ENCODE data around the gene FANCI. TPM values are rescaled to one million over a fixed set of nuclear protein-coding genes. Genes with fewer than 3 reads are reported as not detected.

FANCI gene
- 10 to 100 TPM in 3 of 8 experiments, 1 to 10 TPM in 5; 2.3 to 62.2 (median 5.7) TPM for total RNA-seq

- Histone ChIP-seq H3K4me1 (replicated peaks in 1 of 2) (peaks cover 4 to 12% of the 10 kb centered on the region in 2 donors), H3K4me3 (peak within 1 kb of the TSS; percentile 58 to 70 (median 66)), H3K27ac (no peak within 1 kb of the TSS)
- WGBS, 10 experiments, result 0 to 20% (median 0%) methylated on average over 1 to 49 of the region's 69 CpGs; no CpG with 5 or more reads in 3 of the 10 experiments
- in situ Hi-C loops (cut with MboI; ENCODE audit: low pct_unique_long_range_greater_than_20kb in 2 of 9, low sequenced_read_pairs in 9 of 9, unreplicated experiment in 9 of 9), result no loop called here
- peak; percentile 95 to 99 (median 99) for ATAC-seq (replicated peaks in 6 of 8)
Measured at GRCh38 chr15:89243691-89244573, at the start of gene FANCI. Gene FANCI (plus strand): TSS chr15:89243979. CDS start chr15:89247648, 3,669 bp downstream.

- in situ Hi-C loops (cut with MboI; ENCODE audit: low pct_unique_long_range_greater_than_20kb in 2 of 9, low sequenced_read_pairs in 9 of 9, unreplicated experiment in 9 of 9), result loop anchor here in 3 of 9 experiments (25.0 kb wide), 1 partner anchor 282 kb away; the partner anchor contains the start of gene MFGE8 (in 3 of the 3)
Measured at GRCh38 chr15:89194608-89195007, 49.2 kb upstream of the FANCI start.

GRCh38 chr15:89195836-89196235 lies 47.9 kb upstream of the FANCI start:
- Histone ChIP-seq H3K4me1 (replicated peaks in 1 of 2) (peaks cover 37 to 46% of the 10 kb centered on the region in 2 donors), H3K27ac (no peak overlapping the region), H3K4me3 (no peak overlapping the region)
- peak in 2 of 8 experiments; percentile 21 to 36 for ATAC-seq (replicated peaks in 6 of 8)
- in situ Hi-C loops (cut with MboI; ENCODE audit: low pct_unique_long_range_greater_than_20kb in 2 of 9, low sequenced_read_pairs in 9 of 9, unreplicated experiment in 9 of 9), result loop anchor here in 3 of 9 experiments (25.0 kb wide), 1 partner anchor 284 kb away; the partner anchor contains the start of gene MFGE8 (in 3 of the 3)
- 21 to 92% (median 75%) methylated on average over 1 to 4 of the region's 8 CpGs; no CpG with 5 or more reads in 2 of the 10 experiments for WGBS, 10 experiments

More at GRCh38 chr15:89194608-89195007, 49.2 kb upstream of the FANCI start:
- H3K4me1 ChIP-seq (replicated peaks in 1 of 2), result peaks cover 31 to 38% of the 10 kb centered on the region in 2 donors
- H3K4me3 ChIP-seq, result no peak overlapping the region
- no peak for ATAC-seq (replicated peaks in 6 of 8)
- WGBS, 10 experiments, result 60 to 100% (median 98%) methylated on average over 1 to 4 of the region's 4 CpGs; no CpG with 5 or more reads in 2 of the 10 experiments
- H3K27ac ChIP-seq, result no peak overlapping the region

GRCh38 chr15:89196241-89196640 lies 47.5 kb upstream of the FANCI start:
- WGBS, 10 experiments, result 12 to 100% (median 79%) methylated on average over 1 to 4 of the region's 6 CpGs
- ATAC-seq (replicated peaks in 6 of 8), result no peak
- peaks cover 37 to 46% of the 10 kb centered on the region in 2 donors for H3K4me1 ChIP-seq (replicated peaks in 1 of 2)
- in situ Hi-C loops (cut with MboI; ENCODE audit: low pct_unique_long_range_greater_than_20kb in 2 of 9, low sequenced_read_pairs in 9 of 9, unreplicated experiment in 9 of 9), result loop anchor here in 3 of 9 experiments (25.0 kb wide), 1 partner anchor 284 kb away; the partner anchor contains the start of gene MFGE8 (in 3 of the 3)
- peak overlapping the region in 1 of 2 donors; percentile 81 for H3K27ac ChIP-seq
- no peak overlapping the region for H3K4me3 ChIP-seq

GRCh38 chr15:89196994-89197393 lies 46.8 kb upstream of the FANCI start:
- in situ Hi-C loops (cut with MboI; ENCODE audit: low pct_unique_long_range_greater_than_20kb in 2 of 9, low sequenced_read_pairs in 9 of 9, unreplicated experiment in 9 of 9), result loop anchor here in 3 of 9 experiments (25.0 kb wide), 1 partner anchor 285 kb away; the partner anchor contains the start of gene MFGE8 (in 3 of the 3)
- Histone ChIP-seq H3K4me1 (replicated peaks in 1 of 2) (peaks cover 37 to 46% of the 10 kb centered on the region in 2 donors), H3K4me3 (no peak overlapping the region), H3K27ac (peak overlapping the region; percentile 81 to 86)
- no peak for ATAC-seq (replicated peaks in 6 of 8)
- WGBS, 10 experiments, result 36 to 100% (median 79%) methylated on average over 2 to 7 of the region's 7 CpGs

- in situ Hi-C loops (cut with MboI; ENCODE audit: low pct_unique_long_range_greater_than_20kb in 2 of 9, low sequenced_read_pairs in 9 of 9, unreplicated experiment in 9 of 9), result loop anchor here in 3 of 9 experiments (25.0 kb wide), 1 partner anchor 285 kb away; the partner anchor contains the start of gene MFGE8 (in 3 of the 3)
- Histone ChIP-seq H3K4me3 (no peak overlapping the region), H3K27ac (peak overlapping the region; percentile 81 to 86)
Measured at GRCh38 chr15:89197503-89197971, 46.2 kb upstream of the FANCI start.

GRCh38 chr15:89198196-89198595 lies 45.6 kb upstream of the FANCI start:
- in situ Hi-C loops (cut with MboI; ENCODE audit: low pct_unique_long_range_greater_than_20kb in 2 of 9, low sequenced_read_pairs in 9 of 9, unreplicated experiment in 9 of 9), result loop anchor here in 3 of 9 experiments (25.0 kb wide), 1 partner anchor 286 kb away; the partner anchor contains the start of gene MFGE8 (in 3 of the 3)
- WGBS, 10 experiments, result 58 to 100% (median 100%) methylated on average over 1 to 2 of the region's 2 CpGs; no CpG with 5 or more reads in 3 of the 10 experiments
- Histone ChIP-seq H3K27ac (peak overlapping the region; percentile 87), H3K4me3 (no peak overlapping the region), H3K4me1 (replicated peaks in 1 of 2) (peaks cover 37 to 49% of the 10 kb centered on the region in 2 donors)
- no peak for ATAC-seq (replicated peaks in 6 of 8)

More at GRCh38 chr15:89197503-89197971, 46.2 kb upstream of the FANCI start:
- peak in 5 of 8 experiments; percentile 90 to 97 (median 94) for ATAC-seq (replicated peaks in 6 of 8)
- 0 to 80% (median 20%) methylated on average over 1 to 2 of the region's 4 CpGs; no CpG with 5 or more reads in 4 of the 10 experiments for WGBS, 10 experiments
- peaks cover 37 to 49% of the 10 kb centered on the region in 2 donors for H3K4me1 ChIP-seq (replicated peaks in 1 of 2)

- H3K4me1 ChIP-seq (replicated peaks in 1 of 2), result peaks cover 37 to 49% of the 10 kb centered on the region in 2 donors
- no peak overlapping the region for H3K4me3 ChIP-seq
- in situ Hi-C loops (cut with MboI; ENCODE audit: low pct_unique_long_range_greater_than_20kb in 2 of 9, low sequenced_read_pairs in 9 of 9, unreplicated experiment in 9 of 9), result loop anchor here in 3 of 9 experiments (25.0 kb wide), 1 partner anchor 287 kb away; the partner anchor contains the start of gene MFGE8 (in 3 of the 3)
- ATAC-seq (replicated peaks in 6 of 8), result peak in 5 of 8 experiments; percentile 11 to 49 (median 44)
- H3K27ac ChIP-seq, result peak overlapping the region; percentile 87
- 44 to 100% (median 60%) methylated on average over 1 to 3 of the region's 3 CpGs; no CpG with 5 or more reads in 1 of the 10 experiments for WGBS, 10 experiments
Measured at GRCh38 chr15:89198934-89199333, 44.8 kb upstream of the FANCI start.

- ATAC-seq (replicated peaks in 6 of 8), result no peak
- Histone ChIP-seq H3K27ac (peak overlapping the region; percentile 87), H3K4me1 (replicated peaks in 1 of 2) (peaks cover 37 to 49% of the 10 kb centered on the region in 2 donors), H3K4me3 (no peak overlapping the region)
- 27 to 100% (median 42%) methylated on average over 1 to 4 of the region's 6 CpGs; no CpG with 5 or more reads in 6 of the 10 experiments for WGBS, 10 experiments
- in situ Hi-C loops (cut with MboI; ENCODE audit: low pct_unique_long_range_greater_than_20kb in 2 of 9, low sequenced_read_pairs in 9 of 9, unreplicated experiment in 9 of 9), result loop anchor here in 3 of 9 experiments (25.0 kb wide), 1 partner anchor 287 kb away; the partner anchor contains the start of gene MFGE8 (in 3 of the 3)
Measured at GRCh38 chr15:89199746-89200145, 44.0 kb upstream of the FANCI start.

- no peak for ATAC-seq (replicated peaks in 6 of 8)
- 75 to 100% (median 93%) methylated on average over 1 to 7 of the region's 12 CpGs; no CpG with 5 or more reads in 3 of the 10 experiments for WGBS, 10 experiments
- Histone ChIP-seq H3K27ac (no peak overlapping the region), H3K4me3 (no peak overlapping the region), H3K4me1 (replicated peaks in 1 of 2) (peaks cover 37 to 49% of the 10 kb centered on the region in 2 donors)
- in situ Hi-C loops (cut with MboI; ENCODE audit: low pct_unique_long_range_greater_than_20kb in 2 of 9, low sequenced_read_pairs in 9 of 9, unreplicated experiment in 9 of 9), result no loop called here
Measured at GRCh38 chr15:89200182-89200581, 43.6 kb upstream of the FANCI start.

- Histone ChIP-seq H3K4me1 (replicated peaks in 1 of 2) (peaks cover 33 to 39% of the 10 kb centered on the region in 2 donors), H3K4me3 (no peak overlapping the region), H3K27ac (no peak overlapping the region)
- WGBS, 10 experiments, result 71 to 93% (median 87%) methylated on average over 3 to 8 of the region's 20 CpGs; no CpG with 5 or more reads in 3 of the 10 experiments
- no peak for ATAC-seq (replicated peaks in 6 of 8)
- in situ Hi-C loops (cut with MboI; ENCODE audit: low pct_unique_long_range_greater_than_20kb in 2 of 9, low sequenced_read_pairs in 9 of 9, unreplicated experiment in 9 of 9), result no loop called here
Measured at GRCh38 chr15:89201465-89202005, 42.2 kb upstream of the FANCI start.

GRCh38 chr15:89203705-89204273 lies 40.0 kb upstream of the FANCI start:
- in situ Hi-C loops (cut with MboI; ENCODE audit: low pct_unique_long_range_greater_than_20kb in 2 of 9, low sequenced_read_pairs in 9 of 9, unreplicated experiment in 9 of 9), result no loop called here
- no peak for ATAC-seq (replicated peaks in 6 of 8)
- no peak overlapping the region for H3K27ac ChIP-seq
- H3K4me3 ChIP-seq, result no peak overlapping the region
- H3K4me1 ChIP-seq (replicated peaks in 1 of 2), result peaks cover 14 to 25% of the 10 kb centered on the region in 2 donors
- WGBS, 10 experiments, result 80 to 88% (median 82%) methylated on average over 1 to 2 of the region's 2 CpGs; no CpG with 5 or more reads in 6 of the 10 experiments
